ENCODE measurements around the gene P3H4.

DNA sequence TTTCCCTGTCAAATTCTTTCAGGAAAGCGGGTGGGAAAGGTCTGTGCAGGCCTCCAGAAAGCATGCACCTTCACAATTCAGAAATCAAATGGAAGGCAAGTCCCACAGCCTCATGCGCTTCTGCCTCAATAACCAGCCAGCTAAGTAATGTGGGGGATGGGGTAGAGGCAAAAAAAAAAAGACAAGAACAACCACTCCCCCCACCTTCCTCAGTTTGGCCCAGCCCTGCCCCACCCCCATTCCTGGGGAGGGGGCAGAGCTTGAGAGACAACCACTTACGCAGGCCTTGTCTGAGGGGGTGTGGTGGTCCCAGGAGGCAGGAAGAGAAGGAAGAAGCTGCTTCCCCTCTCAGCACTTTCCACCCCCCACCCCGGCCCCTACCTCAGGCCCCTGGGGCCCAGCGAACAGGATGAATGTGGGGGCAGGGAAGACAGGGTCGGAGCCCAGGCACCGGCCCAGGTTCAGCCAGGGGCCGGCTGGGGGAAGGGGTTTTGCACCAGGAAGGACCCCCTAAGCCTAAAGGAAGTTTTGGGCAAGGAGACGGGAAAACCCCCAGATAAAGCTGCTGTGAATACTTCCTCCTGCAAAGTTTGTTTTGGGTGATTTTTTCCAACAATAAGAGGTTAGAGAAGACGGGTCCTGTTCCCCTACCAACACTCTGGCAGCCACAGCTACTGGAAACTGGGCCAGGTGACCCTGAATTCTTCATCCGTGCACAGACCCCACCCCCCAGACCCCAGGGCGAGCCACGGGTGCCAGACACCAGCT lies 26.5 kb downstream of the P3H4 start:
- TF ChIP-seq, protein P1, sequence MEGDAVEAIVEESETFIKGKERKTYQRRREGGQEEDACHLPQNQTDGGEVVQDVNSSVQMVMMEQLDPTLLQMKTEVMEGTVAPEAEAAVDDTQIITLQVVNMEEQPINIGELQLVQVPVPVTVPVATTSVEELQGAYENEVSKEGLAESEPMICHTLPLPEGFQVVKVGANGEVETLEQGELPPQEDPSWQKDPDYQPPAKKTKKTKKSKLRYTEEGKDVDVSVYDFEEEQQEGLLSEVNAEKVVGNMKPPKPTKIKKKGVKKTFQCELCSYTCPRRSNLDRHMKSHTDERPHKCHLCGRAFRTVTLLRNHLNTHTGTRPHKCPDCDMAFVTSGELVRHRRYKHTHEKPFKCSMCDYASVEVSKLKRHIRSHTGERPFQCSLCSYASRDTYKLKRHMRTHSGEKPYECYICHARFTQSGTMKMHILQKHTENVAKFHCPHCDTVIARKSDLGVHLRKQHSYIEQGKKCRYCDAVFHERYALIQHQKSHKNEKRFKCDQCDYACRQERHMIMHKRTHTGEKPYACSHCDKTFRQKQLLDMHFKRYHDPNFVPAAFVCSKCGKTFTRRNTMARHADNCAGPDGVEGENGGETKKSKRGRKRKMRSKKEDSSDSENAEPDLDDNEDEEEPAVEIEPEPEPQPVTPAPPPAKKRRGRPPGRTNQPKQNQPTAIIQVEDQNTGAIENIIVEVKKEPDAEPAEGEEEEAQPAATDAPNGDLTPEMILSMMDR (IDR thresholded peaks at IDR 0.05 in 8 of 11, conservative IDR thresholded peaks at IDR 0.05 in 3 of 11) = no peak
- TF ChIP-seq POLR2A (IDR thresholded peaks at IDR 0.05) = no peak
- TF ChIP-seq POLR2AphosphoS5 (IDR thresholded peaks at IDR 0.05) = peak in 1 of 3 donors; percentile 40

All from spleen (tissue), 7 donors.